OCI-LY3 (cell line): ENCODE measurements around the gene GNAL.

ENCODE experiments used
- H2AFZ ChIP-seq: fragments of 200-600, 300-600 bp; shearing (Covaris generic); 2 replicates; pipeline ENCODE4 v1.6.0; 2014; ENCODE audit warnings: antibody characterized with exemption, low read depth, low read length
- H3K27ac ChIP-seq: fragments of 200-600, 300-600 bp; sonication (generic); 2 replicates; pipeline ENCODE4 v1.5.1; 2014; ENCODE audit warnings: mild to moderate bottlenecking, low read length, moderate library complexity, mixed read lengths
- H3K27me3 ChIP-seq: fragments of 200-600, 300-600 bp; sonication (generic); 2 replicates; pipeline ENCODE4 v1.6.1; 2014; ENCODE audit warnings: low read depth, low read length, mixed read lengths
- H3K36me3 ChIP-seq: fragments of 200-600, 300-600 bp; sonication (generic); replicated peaks from 2 replicates; pipeline ENCODE3; 2014; ENCODE audit warnings: low read depth, low read length, mixed read lengths
- H3K4me1 ChIP-seq: fragments of 300-600, 200-600 bp; sonication (generic); 2 replicates; pipeline ENCODE4 v1.6.1; 2014; ENCODE audit warnings: low read length, mixed read lengths
- H3K4me2 ChIP-seq: fragments of 200-600, 300-600 bp; sonication (generic); 2 replicates; pipeline ENCODE4 v1.6.1; 2014; ENCODE audit warnings: low read length, mixed read lengths
- H3K4me3 ChIP-seq: fragments of 300-600, 200-600 bp; sonication (generic); 2 replicates; pipeline ENCODE4 v1.5.1; 2014; ENCODE audit warnings: antibody characterized with exemption, mild to moderate bottlenecking, low read length, moderate library complexity
- H3K79me2 ChIP-seq: fragments of 300-600, 200-600 bp; shearing (Covaris generic); 2 replicates; pipeline ENCODE4 v1.6.1; 2014; ENCODE audit warnings: mild to moderate bottlenecking, low read length, mixed read lengths
- H3K9ac ChIP-seq: fragments of 300-600, 200-600 bp; shearing (Covaris generic); 2 replicates; pipeline ENCODE4 v1.6.0; 2014; ENCODE audit warnings: mild to moderate bottlenecking, low read length, moderate library complexity
- H3K9me3 ChIP-seq: fragments of 200-600, 300-600 bp; shearing (Covaris generic); 2 replicates; pipeline ENCODE4 v1.6.1; 2014; ENCODE audit warnings: low read length, mixed read lengths; ENCODE audit not compliant: insufficient read depth
- H4K20me1 ChIP-seq: fragments of 200-600, 300-600 bp; sonication (generic); 2 replicates; pipeline ENCODE4 v1.6.1; 2016; ENCODE audit warnings: low read length, mixed read lengths; ENCODE audit not compliant: insufficient read depth
- CTCF ChIP-seq: fragments of 200-600, 300-600 bp; sonication (generic); IDR thresholded peaks from 2 replicates; pipeline ENCODE4 v1.5.1; 2014; ENCODE audit warnings: antibody characterized with exemption, low read length, low read depth
- EZH2phosphoT487 ChIP-seq: fragments of 200-600 bp; shearing (Covaris generic); IDR thresholded peaks from 2 replicates; pipeline ENCODE4 v1.6.1; 2018; ENCODE audit warnings: antibody characterized with exemption, mixed run types, low read depth

The GNAL gene

GRCh38 chr18:11760498-11761167 is 71.6 kb downstream of the GNAL start:
- Histone ChIP-seq H3K36me3 (no peaks in the 10 kb centered on the region), H3K4me2 (no peak overlapping the region), H3K27ac (no peak overlapping the region), H2AFZ (no peak overlapping the region), H3K79me2 (no peaks in the 10 kb centered on the region), H3K9me3 (no peaks in the 10 kb centered on the region), H3K4me1 (no peaks in the 10 kb centered on the region), H4K20me1 (no peaks in the 10 kb centered on the region), H3K27me3 (peaks cover 13% of the 10 kb centered on the region), H3K9ac (no peak overlapping the region), H3K4me3 (no peak overlapping the region)
- TF ChIP-seq CTCF (no peak), EZH2phosphoT487 (no peak)

GRCh38 chr18:11761553-11761952 is 72.5 kb downstream of the GNAL start:
- H3K4me1 ChIP-seq: no peaks in the 10 kb centered on the region
- no peak overlapping the region for H3K4me2 ChIP-seq
- no peaks in the 10 kb centered on the region for H4K20me1 ChIP-seq
- no peak overlapping the region for H2AFZ ChIP-seq
- no peak overlapping the region for H3K9ac ChIP-seq
- H3K79me2 ChIP-seq: no peaks in the 10 kb centered on the region
- TF ChIP-seq CTCF (peak; percentile 21), EZH2phosphoT487 (no peak)
- peaks cover 16% of the 10 kb centered on the region for H3K27me3 ChIP-seq
- no peak overlapping the region for H3K27ac ChIP-seq
- no peak overlapping the region for H3K4me3 ChIP-seq
- H3K9me3 ChIP-seq: no peaks in the 10 kb centered on the region
- no peaks in the 10 kb centered on the region for H3K36me3 ChIP-seq

GRCh38 chr18:11762429-11762828 is 73.4 kb downstream of the GNAL start:
- Histone ChIP-seq H3K36me3 (no peaks in the 10 kb centered on the region), H3K27me3 (peaks cover 14% of the 10 kb centered on the region), H3K4me1 (no peaks in the 10 kb centered on the region), H4K20me1 (no peaks in the 10 kb centered on the region), H3K9me3 (no peaks in the 10 kb centered on the region), H3K27ac (no peak overlapping the region), H3K4me2 (no peak overlapping the region), H2AFZ (no peak overlapping the region), H3K4me3 (no peak overlapping the region), H3K9ac (no peak overlapping the region), H3K79me2 (no peaks in the 10 kb centered on the region)
- no peak for TF ChIP-seq EZH2phosphoT487
- TF ChIP-seq CTCF: no peak

GRCh38 chr18:11767329-11767728 is 78.3 kb downstream of the GNAL start:
- H3K4me3 ChIP-seq: no peak overlapping the region
- no peaks in the 10 kb centered on the region for H4K20me1 ChIP-seq
- H3K27ac ChIP-seq: no peak overlapping the region
- H2AFZ ChIP-seq: no peak overlapping the region
- peaks cover 9% of the 10 kb centered on the region; the same call in 1 of the 2 replicates for H3K27me3 ChIP-seq
- no peaks in the 10 kb centered on the region for H3K9me3 ChIP-seq
- H3K4me1 ChIP-seq: no peaks in the 10 kb centered on the region
- TF ChIP-seq EZH2phosphoT487 (no peak), CTCF (no peak)
- no peak overlapping the region for H3K9ac ChIP-seq
- no peak overlapping the region for H3K4me2 ChIP-seq
- no peaks in the 10 kb centered on the region for H3K79me2 ChIP-seq
- H3K36me3 ChIP-seq: no peaks in the 10 kb centered on the region
